Mammary epithelial cell (primary cell): Measurements from ENCODE around the gene SEC14L6.

Source experiments
- EZH2 ChIP-seq: IDR thresholded peaks from 2 replicates; pipeline ENCODE4 v1.6.1; 2012; ENCODE audit warnings: low read length, inconsistent platforms, borderline replicate concordance
- TF ChIP-seq, protein P1 (sequence below), 2 donors: IDR thresholded peaks in 1 of 2; conservative IDR thresholded peaks in 1 of 2; 2 replicates each; pipeline ENCODE4 v1.5.1; 2011 to 2012; ENCODE audit warnings: inconsistent platforms in 2 of 2, low read length in 2 of 2, mild to moderate bottlenecking in 2 of 2, control low read depth in 1 of 2, low read depth in 1 of 2; ENCODE audit not compliant: insufficient read depth in 1 of 2; ENCODE audit errors: extremely low read depth in 1 of 2

- TF ChIP-seq, protein P1, sequence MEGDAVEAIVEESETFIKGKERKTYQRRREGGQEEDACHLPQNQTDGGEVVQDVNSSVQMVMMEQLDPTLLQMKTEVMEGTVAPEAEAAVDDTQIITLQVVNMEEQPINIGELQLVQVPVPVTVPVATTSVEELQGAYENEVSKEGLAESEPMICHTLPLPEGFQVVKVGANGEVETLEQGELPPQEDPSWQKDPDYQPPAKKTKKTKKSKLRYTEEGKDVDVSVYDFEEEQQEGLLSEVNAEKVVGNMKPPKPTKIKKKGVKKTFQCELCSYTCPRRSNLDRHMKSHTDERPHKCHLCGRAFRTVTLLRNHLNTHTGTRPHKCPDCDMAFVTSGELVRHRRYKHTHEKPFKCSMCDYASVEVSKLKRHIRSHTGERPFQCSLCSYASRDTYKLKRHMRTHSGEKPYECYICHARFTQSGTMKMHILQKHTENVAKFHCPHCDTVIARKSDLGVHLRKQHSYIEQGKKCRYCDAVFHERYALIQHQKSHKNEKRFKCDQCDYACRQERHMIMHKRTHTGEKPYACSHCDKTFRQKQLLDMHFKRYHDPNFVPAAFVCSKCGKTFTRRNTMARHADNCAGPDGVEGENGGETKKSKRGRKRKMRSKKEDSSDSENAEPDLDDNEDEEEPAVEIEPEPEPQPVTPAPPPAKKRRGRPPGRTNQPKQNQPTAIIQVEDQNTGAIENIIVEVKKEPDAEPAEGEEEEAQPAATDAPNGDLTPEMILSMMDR (conservative IDR thresholded peaks at IDR 0.05 in 1 of 2, IDR thresholded peaks at IDR 0.05 in 1 of 2; ENCODE audit: extremely low read depth in 1 of 2, insufficient read depth in 1 of 2, low read depth in 1 of 2, low read length in 2 of 2), result no peak
- no peak for TF ChIP-seq EZH2
Observed at GRCh38 chr22:30497466-30498150, 48.9 kb downstream of the SEC14L6 start.
